Mammary epithelial cell (primary cell): ENCODE data around the gene NTN5.
"Not testable (repeated sequence)": the region's sequence is repeated elsewhere in the genome, so short reads cannot be mapped to it uniquely, and the experiment has no call there.

Source experiments
- CTCF ChIP-seq, 2 donors: IDR thresholded peaks in 1 of 2; conservative IDR thresholded peaks in 1 of 2; 2 replicates each; pipeline ENCODE4 v1.5.1; 2011 to 2012; ENCODE audit warnings: inconsistent platforms in 2 of 2, low read length in 2 of 2, mild to moderate bottlenecking in 2 of 2, control low read depth in 1 of 2, low read depth in 1 of 2; ENCODE audit not compliant: insufficient read depth in 1 of 2; ENCODE audit errors: extremely low read depth in 1 of 2
- EZH2 ChIP-seq: IDR thresholded peaks from 2 replicates; pipeline ENCODE4 v1.6.1; 2012; ENCODE audit warnings: low read length, inconsistent platforms, borderline replicate concordance

DNA sequence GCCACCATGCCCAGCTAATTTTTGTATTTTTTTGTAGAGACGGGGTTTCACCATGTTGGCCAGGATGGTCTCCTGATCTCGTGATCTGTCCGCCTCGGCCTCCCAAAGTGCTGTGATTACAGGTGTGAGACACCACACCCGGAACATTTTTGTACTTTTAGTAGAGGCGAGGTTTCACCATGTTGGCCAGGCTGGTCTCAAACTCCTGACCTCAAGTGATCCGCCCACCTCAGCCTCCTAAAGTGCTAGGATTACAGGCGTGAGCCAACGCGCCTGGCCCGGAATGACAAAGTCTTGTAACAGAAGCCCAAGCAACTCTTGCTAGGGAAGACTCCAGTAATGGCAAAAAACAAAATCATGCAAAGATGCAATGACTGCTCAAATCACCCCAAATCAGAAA lies 40.5 kb downstream of the NTN5 start:
- TF ChIP-seq CTCF (conservative IDR thresholded peaks at IDR 0.05 in 1 of 2, IDR thresholded peaks at IDR 0.05 in 1 of 2; ENCODE audit: extremely low read depth in 1 of 2, insufficient read depth in 1 of 2, low read depth in 1 of 2, low read length in 2 of 2); EZH2: not testable (repeated sequence)
